HCT116 (cell line): Measurements from ENCODE around the gene SP140L. TPM values are rescaled to one million over a fixed set of nuclear protein-coding genes. Genes with fewer than 3 reads are reported as not detected.

Experiments used
- ATAC-seq: fragments of 200-7000 bp; cut with Tn5 transposase; 2 replicates; pipeline ENCODE4 v1.9.1; 2020; ENCODE audit warnings: mild to moderate bottlenecking, moderate library complexity
- BruUV-seq: library from RNA; stranded (reverse); fragments of 400-500 nt; replicated peaks from 2 replicates; lab custom pipeline; 2021; lab: Mats Ljungman, UMichigan
- CTCF ChIA-PET: fragments of 300-600 bp; sonication (Branson Sonifier 250); formaldehyde crosslinking; loops from one replicate; lab custom pipeline; 2021; ENCODE audit warnings: antibody characterized with exemption; lab: Charles Lee
- POLR2A ChIA-PET: fragments of 300-600, 350-600 bp; sonication (Branson Sonifier 250); formaldehyde crosslinking; loops from one replicate; lab custom pipeline; 2021; ENCODE audit warnings: antibody characterized with exemption; lab: Charles Lee
- RAD21 ChIA-PET, 2 experiments: fragments of 300-600 bp; sonication (Branson Sonifier 250); formaldehyde crosslinking; loops; one replicate each; lab custom pipeline; 2023; ENCODE audit warnings: low total read pairs in 2 of 2; ENCODE audit not compliant: uncharacterized antibody in 2 of 2, unreplicated experiment in 2 of 2, low non-redundant PET in 1 of 2; lab: Charles Lee
- DNase-seq: peaks from one replicate; pipeline ENCODE4 v3.0.0-alpha.2; 2010; ENCODE audit warnings: low read depth, low spot score
- H2AFZ ChIP-seq: fragments of 200-600 bp; shearing (Covaris generic), sonication (generic); 2 replicates; pipeline ENCODE4 v1.6.1; 2017; ENCODE audit warnings: low read depth, mixed run types, mixed read lengths, antibody characterized with exemption, low read length; ENCODE audit not compliant: poor library complexity, severe bottlenecking
- H3K27ac ChIP-seq: 2 replicates; pipeline ENCODE4 v1.5.1; 2012; ENCODE audit warnings: low read depth, low read length
- H3K27me3 ChIP-seq: fragments of 200-600 bp; sonication (generic); 2 replicates; pipeline ENCODE4 v1.6.1; 2016; ENCODE audit warnings: mixed run types, low read length, mixed read lengths; ENCODE audit not compliant: insufficient read depth
- H3K36me3 ChIP-seq, 2 experiments: fragments of 200-500 bp in 1 of 2; fragments of 200-600 bp in 1 of 2; sonication (Bioruptor generic) in 1 of 2; sonication (generic) in 1 of 2; 2 replicates each; pipeline versions ENCODE4 v1.5.1 to v1.6.1; 2014 to 2016; ENCODE audit warnings: low read length in 2 of 2, inconsistent platforms in 1 of 2, mixed read lengths in 1 of 2, mixed run types in 1 of 2; ENCODE audit not compliant: insufficient read depth in 2 of 2, control insufficient read depth in 1 of 2
- H3K4me1 ChIP-seq, 2 experiments: fragments of 200-600 bp in 1 of 2; sonication (generic) in 1 of 2; 2 replicates each; pipeline versions ENCODE4 v1.5.1 to v1.6.1; 2012 to 2017; ENCODE audit warnings: low read length in 2 of 2, inconsistent platforms in 1 of 2, mild to moderate bottlenecking in 1 of 2, mixed read lengths in 1 of 2, mixed run types in 1 of 2, moderate library complexity in 1 of 2; ENCODE audit not compliant: insufficient read depth in 2 of 2, control insufficient read depth in 1 of 2
- H3K4me2 ChIP-seq: fragments of 200-600 bp; sonication (generic); 2 replicates; pipeline ENCODE4 v1.6.1; 2017; ENCODE audit warnings: mixed run types, low read length, mixed read lengths
- H3K4me3 ChIP-seq, 2 experiments: fragments of 200-600 bp in 1 of 2; sonication (generic) in 1 of 2; replicated peaks in 1 of 2; 2 replicates each; pipeline ENCODE4 v1.5.1; 2011 to 2016; ENCODE audit warnings: low read length in 2 of 2, control low read depth in 1 of 2, low read depth in 1 of 2, mild to moderate bottlenecking in 1 of 2, mixed read lengths in 1 of 2, mixed run types in 1 of 2
- H3K79me2 ChIP-seq: fragments of 200-600 bp; sonication (generic); 2 replicates; pipeline ENCODE4 v1.6.1; 2017; ENCODE audit warnings: mild to moderate bottlenecking, mixed run types, low read length, moderate library complexity, mixed read lengths; ENCODE audit not compliant: insufficient read depth
- H3K9ac ChIP-seq: fragments of 200-600 bp; sonication (generic); 2 replicates; pipeline ENCODE4 v1.6.1; 2016; ENCODE audit warnings: low read length, mixed read lengths
- H3K9me2 ChIP-seq: fragments of 200-600 bp; sonication (generic), shearing (Covaris generic); 2 replicates; pipeline ENCODE4 v1.6.1; 2017; ENCODE audit warnings: mixed run types, mild to moderate bottlenecking, moderate library complexity; ENCODE audit not compliant: insufficient read depth
- H3K9me3 ChIP-seq, 2 experiments: fragments of 200-500 bp in 1 of 2; fragments of 200-600 bp in 1 of 2; sonication (Bioruptor generic) in 1 of 2; sonication (generic) in 1 of 2; 2 replicates each; pipeline ENCODE4 v1.6.1; 2014 to 2017; ENCODE audit warnings: low read length in 2 of 2, mixed read lengths in 2 of 2, inconsistent platforms in 1 of 2, low read depth in 1 of 2, mild to moderate bottlenecking in 1 of 2, mixed run types in 1 of 2, moderate library complexity in 1 of 2; ENCODE audit not compliant: control insufficient read depth in 1 of 2, insufficient read depth in 1 of 2
- H4K20me1 ChIP-seq: fragments of 200-600 bp; sonication (generic), shearing (Covaris generic); 2 replicates; pipeline ENCODE4 v1.6.1; 2017; ENCODE audit warnings: mixed run types, mild to moderate bottlenecking, moderate library complexity; ENCODE audit not compliant: insufficient read depth
- EGR1 ChIP-seq: IDR thresholded peaks from 2 replicates; pipeline ENCODE4 v1.6.1; 2012; ENCODE audit warnings: low read depth
- SIN3A ChIP-seq: IDR thresholded peaks from 2 replicates; pipeline ENCODE4 v1.6.1; 2012; ENCODE audit warnings: low read depth
- SRF ChIP-seq: IDR thresholded peaks from 2 replicates; pipeline ENCODE4 v1.6.1; 2012; ENCODE audit warnings: low read depth
- TCF7L2 ChIP-seq: IDR thresholded peaks from 2 replicates; pipeline ENCODE4 v1.7.0; 2011; ENCODE audit warnings: borderline replicate concordance, inconsistent platforms; ENCODE audit not compliant: insufficient read depth, insufficient read length; ENCODE audit errors: extremely low read depth
- ZNF274 ChIP-seq: fragments of 200-500 bp; sonication (Bioruptor generic); IDR thresholded peaks from 2 replicates; pipeline ENCODE4 v1.6.1; 2014; ENCODE audit warnings: mild to moderate bottlenecking, low read depth, low read length, inconsistent platforms
- intact Hi-C: fragments of 100-400 bp; cut with micrococcal nuclease; formaldehyde crosslinking; loops from 2 replicates; pipeline ENCODE4 v1.10.0; 2022
- total RNA-seq: library from RNA; stranded (reverse); gene quantifications from one replicate; pipeline ENCODE4 v1.2.1, GENCODE V29; 2021; ENCODE audit not compliant: unreplicated experiment
- TF ChIP-seq, protein P1 (sequence below), 3 experiments: fragments of 200-600 bp in 1 of 3; sonication (generic) in 1 of 3; IDR thresholded peaks in 2 of 3; conservative IDR thresholded peaks in 1 of 3; 2 replicates each; pipeline ENCODE4 v1.5.1; 2012 to 2017; ENCODE audit warnings: low read depth in 2 of 3, low read length in 2 of 3, antibody characterized with exemption in 1 of 3, borderline replicate concordance in 1 of 3, control low read depth in 1 of 3, mild to moderate bottlenecking in 1 of 3, mixed read lengths in 1 of 3, mixed run types in 1 of 3, moderate library complexity in 1 of 3; ENCODE audit not compliant: insufficient read depth in 1 of 3

The SP140L gene
- total RNA-seq, 1 experiment from 2014 or later, result 28.9 TPM

- Histone ChIP-seq H3K4me2 (no peak overlapping the region), H4K20me1 (no peaks in the 10 kb centered on the region), H3K9ac (no peak overlapping the region), H3K9me2 (no peaks in the 10 kb centered on the region), H3K4me3 (no peak overlapping the region), H3K4me1 (peaks cover 12 to 46% of the 10 kb centered on the region in 2 experiments), H3K36me3 (no peaks in the 10 kb centered on the region), H3K79me2 (peaks cover 17% of the 10 kb centered on the region), H3K27me3 (no peaks in the 10 kb centered on the region), H3K27ac (no peak overlapping the region), H2AFZ (no peak overlapping the region), H3K9me3 (no peaks in the 10 kb centered on the region)
- ChIA-PET POLR2A (interaction anchor here (1.5 kb wide), 1 partner anchor 87 kb away, joined by 5 read pairs; the partner anchor contains the start of gene SP140L), RAD21 (no interaction called here), CTCF (no interaction called here)
- no peak for TF ChIP-seq EGR1
- no peak for TF ChIP-seq SRF
- TF ChIP-seq SIN3A, result no peak
- no peak for TF ChIP-seq ZNF274
- TF ChIP-seq, protein P1, sequence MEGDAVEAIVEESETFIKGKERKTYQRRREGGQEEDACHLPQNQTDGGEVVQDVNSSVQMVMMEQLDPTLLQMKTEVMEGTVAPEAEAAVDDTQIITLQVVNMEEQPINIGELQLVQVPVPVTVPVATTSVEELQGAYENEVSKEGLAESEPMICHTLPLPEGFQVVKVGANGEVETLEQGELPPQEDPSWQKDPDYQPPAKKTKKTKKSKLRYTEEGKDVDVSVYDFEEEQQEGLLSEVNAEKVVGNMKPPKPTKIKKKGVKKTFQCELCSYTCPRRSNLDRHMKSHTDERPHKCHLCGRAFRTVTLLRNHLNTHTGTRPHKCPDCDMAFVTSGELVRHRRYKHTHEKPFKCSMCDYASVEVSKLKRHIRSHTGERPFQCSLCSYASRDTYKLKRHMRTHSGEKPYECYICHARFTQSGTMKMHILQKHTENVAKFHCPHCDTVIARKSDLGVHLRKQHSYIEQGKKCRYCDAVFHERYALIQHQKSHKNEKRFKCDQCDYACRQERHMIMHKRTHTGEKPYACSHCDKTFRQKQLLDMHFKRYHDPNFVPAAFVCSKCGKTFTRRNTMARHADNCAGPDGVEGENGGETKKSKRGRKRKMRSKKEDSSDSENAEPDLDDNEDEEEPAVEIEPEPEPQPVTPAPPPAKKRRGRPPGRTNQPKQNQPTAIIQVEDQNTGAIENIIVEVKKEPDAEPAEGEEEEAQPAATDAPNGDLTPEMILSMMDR (IDR thresholded peaks at IDR 0.05 in 2 of 3, conservative IDR thresholded peaks at IDR 0.05 in 1 of 3; ENCODE audit: borderline replicate concordance in 1 of 3, insufficient read depth in 1 of 3, low read depth in 2 of 3, low read length in 2 of 3), result no peak
- no peak for TF ChIP-seq TCF7L2
- no TSS peak for BruUV-seq
- intact Hi-C loops, result loop anchor here (10.0 kb wide), 1 partner anchor 380 kb away; no protein-coding TSS in a partner anchor
- ATAC-seq, result no peak
- no peak for DNase-seq
Measured at GRCh38 chr2:230414302-230414701, 87.3 kb downstream of the SP140L start.
